Effector CD4-positive, alpha-beta T cell (primary cell): ENCODE results near the gene IL1F10. TPM values are rescaled to one million over a fixed set of nuclear protein-coding genes. Genes with fewer than 3 reads are reported as not detected.

ENCODE experiments used
- DNase-seq: peaks from one replicate; pipeline ENCODE4 v3.0.0-alpha.2; 2020
- total RNA-seq: gene quantifications from one replicate; lab custom pipeline; 2026; lab: John Stamatoyannopoulos, UW

IL1F10 gene
- total RNA-seq = not detected

- DNase-seq = no peak
These were observed at the start of gene IL1F10 for GRCh38 chr2:113067681-113068080. Gene IL1F10, plus strand, starts transcription at chr2:113067970. Its CDS starts 4,769 bp downstream, at chr2:113072739.

GRCh38 chr2:113018509-113018908 is 49.3 kb upstream of the IL1F10 start:
- no peak for DNase-seq

DNA sequence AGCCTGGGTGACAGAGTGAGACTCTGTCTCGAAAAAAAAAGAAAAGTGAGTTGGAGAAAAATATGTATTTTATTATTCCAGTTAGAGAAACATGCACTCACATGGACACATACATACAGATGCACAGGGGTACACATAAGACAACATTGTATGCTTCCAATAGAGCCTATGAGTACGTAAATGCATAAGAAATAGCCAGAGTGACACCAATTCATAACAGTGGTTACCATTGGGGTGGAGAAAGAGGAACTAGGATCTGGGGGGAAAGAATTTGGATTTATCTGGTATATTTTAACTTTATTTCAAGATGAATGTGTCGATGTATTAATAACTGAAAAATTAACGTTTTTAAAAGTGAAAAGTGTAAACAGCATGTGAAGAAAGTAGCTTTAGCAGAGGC is 46.5 kb upstream of the IL1F10 start:
- no peak for DNase-seq

DNA sequence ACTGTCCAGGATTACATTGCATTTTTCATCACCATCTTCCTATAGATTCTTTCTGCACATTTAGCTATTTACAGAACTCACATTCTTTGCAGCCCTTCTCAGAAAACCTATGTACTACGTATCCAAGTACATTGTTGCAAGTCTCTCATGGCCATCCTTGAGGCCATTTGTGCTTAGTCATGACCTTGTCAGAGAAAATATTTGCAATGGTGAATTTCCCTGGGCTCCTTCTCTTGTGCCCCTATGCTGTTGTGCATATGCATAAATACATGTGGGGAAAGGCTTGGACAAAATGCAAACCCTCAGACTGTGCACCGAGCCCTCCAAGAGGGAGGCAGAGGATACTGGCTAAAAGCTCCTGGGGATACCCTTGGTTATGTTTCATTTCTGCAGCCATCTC is 43.0 kb upstream of the IL1F10 start:
- DNase-seq = no peak

GRCh38 chr2:113025737-113026136 is 42.0 kb upstream of the IL1F10 start:
- no peak for DNase-seq

DNA sequence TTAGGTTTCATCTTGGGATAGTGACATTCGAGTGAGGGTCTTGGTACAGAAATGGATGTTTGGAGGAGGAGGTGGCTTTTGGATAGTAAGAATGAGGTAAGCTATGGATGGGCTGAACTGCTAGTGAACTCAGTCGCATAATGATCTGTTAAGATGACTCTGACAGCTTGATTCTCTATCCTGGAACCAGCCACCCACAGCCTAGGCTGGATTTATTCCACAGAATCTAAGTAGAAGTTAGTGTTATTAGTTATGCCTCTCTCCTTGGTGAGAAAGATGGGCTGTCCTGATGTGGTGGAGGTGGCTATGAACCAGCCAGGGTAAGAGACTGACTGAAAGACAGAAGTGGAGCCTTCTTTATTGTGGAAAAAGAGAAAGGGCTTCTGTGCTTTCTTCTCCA is 40.1 kb upstream of the IL1F10 start:
- DNase-seq = no peak

DNA sequence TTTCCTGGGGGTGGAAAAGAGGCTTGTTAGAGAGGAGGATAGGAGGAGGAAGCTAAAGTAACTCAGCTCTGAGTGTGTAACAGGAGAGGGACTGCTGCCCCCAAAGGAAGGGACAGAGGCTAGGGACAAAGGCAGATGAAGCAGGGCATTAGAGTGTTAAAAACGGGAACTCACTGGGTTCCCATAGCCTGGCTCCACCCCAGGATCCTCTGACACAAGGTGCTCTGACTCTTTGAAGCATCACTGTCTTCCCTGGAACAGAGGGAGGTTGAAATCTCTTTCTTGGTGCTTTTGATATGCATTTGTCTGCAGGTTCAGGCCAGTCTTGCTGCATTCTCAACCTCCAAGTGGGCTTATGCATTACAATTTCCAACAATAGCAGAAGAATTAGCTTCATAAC is 39.7 kb upstream of the IL1F10 start:
- no peak for DNase-seq

DNA sequence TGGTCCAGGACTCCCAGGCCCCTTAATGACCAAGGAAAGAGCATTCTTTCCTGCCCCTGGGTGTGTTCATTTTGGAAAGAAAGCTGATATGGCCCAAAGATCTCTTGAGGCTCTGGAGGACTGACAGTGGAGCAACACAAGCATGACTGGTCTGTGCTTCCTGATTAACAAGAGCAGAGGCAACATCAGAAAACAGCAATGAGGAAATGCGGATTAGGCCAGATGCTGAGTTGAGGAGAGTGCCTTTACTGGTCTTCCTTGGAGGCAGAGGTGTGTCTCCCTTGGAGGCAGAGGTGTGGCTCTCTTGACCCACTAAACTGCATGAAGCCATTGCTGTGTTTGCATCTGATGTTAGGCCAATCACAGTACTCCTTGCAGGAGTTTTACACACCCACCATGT is 35.0 kb upstream of the IL1F10 start:
- DNase-seq = no peak

DNA sequence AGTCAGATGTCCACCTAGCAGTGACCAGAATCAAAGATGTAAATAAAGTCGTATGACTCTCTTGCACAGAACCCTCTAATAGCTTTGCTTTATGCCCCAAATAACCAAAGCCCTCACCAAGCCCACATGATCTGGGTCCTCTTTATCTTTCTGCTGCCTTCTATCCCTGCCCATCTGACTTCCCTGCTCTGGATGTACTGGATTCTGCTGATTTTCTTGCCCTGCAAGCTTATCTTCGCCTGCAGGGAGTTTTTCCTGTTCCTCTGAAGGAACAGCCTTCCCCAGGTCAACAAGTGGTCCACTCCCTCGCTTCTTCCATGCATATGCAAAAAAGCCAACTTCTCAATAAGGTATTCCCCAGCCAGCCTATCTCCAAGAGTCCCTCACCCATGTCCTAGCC is 33.8 kb upstream of the IL1F10 start:
- no peak for DNase-seq

DNA sequence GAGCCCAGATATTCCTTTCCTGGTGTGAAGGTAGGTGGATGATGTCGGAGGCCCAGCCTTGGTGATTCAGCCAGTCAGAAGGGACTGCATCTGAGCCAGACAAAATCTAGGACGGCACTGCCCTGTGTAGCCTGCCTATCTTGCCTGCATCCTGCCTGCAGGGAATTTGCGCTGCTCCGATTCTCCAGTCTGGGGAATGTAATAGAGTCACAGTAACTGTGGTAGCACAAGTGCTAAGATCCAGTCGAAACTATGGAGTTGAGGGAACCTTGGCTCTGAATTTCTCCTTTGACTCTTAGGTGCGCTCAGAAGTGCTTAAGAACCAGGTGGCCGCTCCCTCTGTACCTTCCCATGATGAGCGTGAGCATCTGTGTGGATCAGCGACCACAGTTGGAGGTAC is 31.0 kb upstream of the IL1F10 start:
- DNase-seq = no peak

DNA sequence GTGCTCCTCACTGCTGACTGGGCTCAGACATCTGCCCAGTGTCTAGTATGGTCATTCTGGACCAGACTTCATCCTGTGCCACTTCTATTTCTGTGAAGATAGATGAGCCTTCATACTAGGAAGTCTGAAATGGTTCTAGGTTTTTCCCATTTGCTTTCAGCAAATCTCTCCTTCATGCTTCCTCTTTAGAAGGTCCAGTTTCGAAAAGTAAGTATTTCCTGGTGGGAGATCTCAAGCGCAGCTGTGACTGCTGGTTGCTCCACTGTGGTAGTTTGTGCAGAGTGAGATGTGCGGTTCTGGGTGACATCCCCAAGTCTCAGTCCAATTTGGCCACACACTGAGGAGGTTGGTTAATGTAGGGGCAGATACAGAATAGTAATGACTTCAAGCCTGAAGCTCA is 29.5 kb upstream of the IL1F10 start:
- no peak for DNase-seq

- no peak for DNase-seq
These were observed 28.6 kb upstream of the IL1F10 start for GRCh38 chr2:113039158-113039557.

GRCh38 chr2:113039719-113040118 is 28.1 kb upstream of the IL1F10 start:
- DNase-seq = no peak

DNA sequence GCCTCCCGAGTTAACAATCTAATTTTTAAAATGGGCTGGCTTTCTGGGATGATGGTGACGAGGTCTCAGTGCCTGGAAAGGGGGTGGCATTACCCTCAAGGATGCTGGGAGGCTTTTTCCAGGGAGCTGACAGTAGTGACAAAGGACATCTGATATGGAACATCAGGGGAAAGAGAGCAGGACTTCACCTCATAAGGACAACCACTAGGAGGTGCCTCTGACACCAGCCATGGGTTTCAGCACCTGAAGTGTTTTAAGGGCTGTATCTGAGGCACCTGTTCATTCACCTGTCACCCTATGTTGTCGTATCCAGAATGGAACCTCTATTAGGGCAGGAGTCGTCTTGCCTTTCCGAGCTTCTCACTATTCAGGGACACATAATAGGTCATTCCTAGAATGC is 25.9 kb upstream of the IL1F10 start:
- DNase-seq = no peak

- no peak for DNase-seq
These were observed 21.3 kb upstream of the IL1F10 start for GRCh38 chr2:113046465-113046864.

- no peak for DNase-seq
These were observed 16.6 kb upstream of the IL1F10 start for GRCh38 chr2:113050921-113051895.

DNA sequence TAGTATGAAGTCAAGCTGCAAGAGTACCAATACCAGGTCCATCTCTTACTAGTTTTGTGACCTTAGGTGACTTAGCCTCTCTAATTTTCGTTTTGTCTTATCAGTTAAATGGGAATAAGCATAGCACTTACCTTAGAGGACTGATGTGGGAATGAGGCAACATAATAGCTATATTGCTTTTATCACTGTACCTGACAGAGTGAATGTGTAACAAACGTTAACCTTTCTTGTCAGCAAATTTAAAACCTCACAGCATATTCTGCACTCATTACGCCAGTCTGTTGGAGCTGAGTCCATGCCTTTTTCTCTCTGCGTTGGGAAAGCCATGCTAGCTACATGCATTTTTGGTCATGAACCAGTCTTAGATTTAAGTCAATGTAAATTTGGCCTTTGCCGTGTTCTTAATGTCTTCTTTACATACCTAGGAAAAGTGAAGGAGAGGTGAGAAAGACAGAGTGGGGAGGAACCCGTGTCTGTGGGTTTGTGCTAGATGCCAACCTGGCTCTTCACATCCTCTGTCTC is 15.3 kb upstream of the IL1F10 start, which contains the start of gene IL36B:
Gene IL36B, minus strand, starts transcription at position 472 of the 522 bp plus-strand sequence.
- DNase-seq = no peak

GRCh38 chr2:113053666-113054065 is 14.1 kb upstream of the IL1F10 start:
- no peak for DNase-seq

DNA sequence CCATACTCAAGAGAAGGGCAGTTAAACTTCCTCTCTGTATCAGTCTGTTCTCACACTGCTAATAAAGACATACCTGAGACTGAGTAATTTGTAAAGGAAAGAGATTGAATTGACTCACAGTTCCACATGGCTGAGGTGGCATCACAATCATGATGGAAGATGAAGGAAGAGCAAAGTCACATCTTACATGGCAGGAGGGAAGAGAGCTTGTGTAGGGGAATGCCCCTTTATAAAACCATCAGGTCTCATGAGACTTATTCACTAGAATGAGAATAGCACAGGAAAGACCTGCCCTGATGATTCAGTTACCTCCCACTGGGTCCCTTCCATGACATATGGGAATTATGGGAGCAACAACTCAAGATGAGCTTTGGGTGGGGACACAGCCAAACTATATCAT is 13.7 kb upstream of the IL1F10 start:
- no peak for DNase-seq

GRCh38 chr2:113056521-113056920 is 11.2 kb upstream of the IL1F10 start:
- no peak for DNase-seq

DNA sequence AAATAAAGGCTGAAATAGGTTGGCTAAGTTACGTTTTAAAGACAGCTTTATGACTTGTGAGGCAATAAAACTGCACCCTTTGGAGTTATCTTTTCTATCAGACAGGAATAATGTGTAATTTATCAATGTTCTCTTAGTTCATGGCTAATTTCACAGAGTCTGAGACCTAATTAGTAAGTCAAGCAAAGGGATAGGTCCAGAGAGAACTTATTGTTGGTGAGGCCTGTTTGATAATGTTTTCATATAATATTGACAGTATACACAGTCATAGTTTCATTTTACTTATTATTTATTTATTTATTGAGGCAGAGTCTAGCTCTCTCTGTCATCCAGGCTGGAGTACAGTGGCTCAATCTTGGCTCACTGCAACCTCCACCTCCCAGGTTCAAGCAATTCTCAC is 10.7 kb upstream of the IL1F10 start:
- no peak for DNase-seq

DNA sequence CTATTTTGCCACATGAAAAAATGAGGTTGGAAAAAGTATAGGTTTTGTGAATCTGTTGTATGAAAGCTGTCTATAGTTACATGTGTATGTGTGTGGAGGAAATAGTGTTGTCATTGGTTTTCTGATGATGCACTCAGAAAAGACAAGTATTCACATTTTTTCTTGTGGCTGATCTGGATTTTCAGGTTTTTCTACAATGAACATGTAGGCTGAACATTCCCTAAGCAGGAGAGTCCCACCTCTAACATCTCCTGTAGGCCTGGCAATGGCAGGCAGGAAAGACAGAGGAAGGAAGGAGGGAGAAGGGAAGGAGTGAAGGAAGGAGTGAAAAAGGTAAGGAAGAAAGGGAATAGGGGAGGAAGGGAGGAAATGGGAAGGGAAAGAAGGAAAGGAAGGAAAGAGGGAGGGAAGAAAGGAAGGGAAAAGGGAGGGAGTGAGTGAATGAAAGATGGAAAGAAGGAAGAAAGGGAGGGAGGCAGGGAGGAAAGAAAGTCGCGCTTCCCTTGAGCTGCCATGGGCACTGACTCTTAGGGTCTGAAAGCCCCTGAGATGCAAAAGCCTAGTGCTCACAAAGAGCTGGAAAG is 9.3 kb upstream of the IL1F10 start:
- DNase-seq = no peak

- no peak for DNase-seq
These were observed 8.5 kb upstream of the IL1F10 start, which contains the start of gene IL36RN for GRCh38 chr2:113058998-113059960. Gene IL36RN, plus strand, starts transcription at chr2:113059198. Its CDS starts 241 bp downstream, at chr2:113059439.
